Right lung (tissue), 5 donors: ENCODE results near the gene MAP7D1. TPM values are rescaled to one million over a fixed set of nuclear protein-coding genes. Genes with fewer than 3 reads are reported as not detected.
A peak's percentile ranks its signal among the peaks of the same experiment; 100 is the strongest.
"Not testable (repeated sequence)": the region's sequence is repeated elsewhere in the genome, so short reads cannot be mapped to it uniquely, and the experiment has no call there.

ENCODE experiments used
- DNase-seq, 2 donors: peaks; one replicate each; pipeline ENCODE4 v3.0.0-alpha.2; 2013
- polyA plus RNA-seq, 5 donors: library from polyadenylated mRNA; unstranded; fragments of 120-200 nt; gene quantifications; one replicate each; pipeline versions ENCODE4 v1.2.1 to v1.2.3, GENCODE V29; 2013; ENCODE audit warnings: inconsistent platforms in 1 of 5, low replicate concordance in 1 of 5; ENCODE audit not compliant: insufficient read length in 5 of 5, insufficient read depth in 1 of 5

The MAP7D1 gene
- polyA plus RNA-seq, 5 donors, result 49.6 to 82.4 (median 52.3) TPM

GRCh38 chr1:36199934-36200741 is 44.2 kb downstream of the MAP7D1 start:
- DNase-seq, result no peak

GRCh38 chr1:36203027-36203553 is 47.1 kb downstream of the MAP7D1 start:
- DNase-seq, result no peak

- DNase-seq, result peak; percentile 31 to 52
These were observed 47.8 kb downstream of the MAP7D1 start for GRCh38 chr1:36203554-36204346.

GRCh38 chr1:36204347-36204909 is 48.5 kb downstream of the MAP7D1 start:
- peak in 1 of 2 donors; percentile 29 for DNase-seq

GRCh38 chr1:36206323-36206858 is 50.4 kb downstream of the MAP7D1 start:
- no peak for DNase-seq

GRCh38 chr1:36207339-36207738 is 51.4 kb downstream of the MAP7D1 start:
- DNase-seq, result no peak

GRCh38 chr1:36208978-36209703 is 53.2 kb downstream of the MAP7D1 start:
- DNase-seq, result no peak

- DNase-seq, result no peak
These were observed 55.3 kb downstream of the MAP7D1 start for GRCh38 chr1:36211307-36211706.

GRCh38 chr1:36211841-36212240 is 55.9 kb downstream of the MAP7D1 start:
- no peak for DNase-seq

GRCh38 chr1:36212782-36213181 is 56.8 kb downstream of the MAP7D1 start:
- DNase-seq, result no peak

- DNase-seq, result no peak
These were observed 61.7 kb downstream of the MAP7D1 start for GRCh38 chr1:36217670-36218069.

GRCh38 chr1:36221901-36222300 is 65.9 kb downstream of the MAP7D1 start:
- not testable (repeated sequence) for DNase-seq

GRCh38 chr1:36222481-36223380 is 66.8 kb downstream of the MAP7D1 start:
- DNase-seq, result no peak

GRCh38 chr1:36223381-36223995 is 67.5 kb downstream of the MAP7D1 start:
- peak; percentile 45 to 66 for DNase-seq

GRCh38 chr1:36223996-36224536 is 68.1 kb downstream of the MAP7D1 start, which contains the start of gene THRAP3:
Gene THRAP3, plus strand, starts transcription at chr1:36224443. Its CDS starts 58,121 bp downstream, at chr1:36282564.
- peak; percentile 99 to 100 for DNase-seq

- DNase-seq, result no peak
These were observed 68.8 kb downstream of the MAP7D1 start for GRCh38 chr1:36224537-36225282.

GRCh38 chr1:36225283-36225899 is 69.4 kb downstream of the MAP7D1 start:
- DNase-seq, result no peak

- DNase-seq, result not testable (repeated sequence)
These were observed 74.3 kb downstream of the MAP7D1 start for GRCh38 chr1:36230279-36230678.
